ENCODE measurements around the gene PRKCA. TPM values are rescaled to one million over a fixed set of nuclear protein-coding genes. Genes with fewer than 3 reads are reported as not detected.

Gene PRKCA
- total and polyA plus RNA-seq, 9 of the 15 experiments (the other 6 are each of a cell fraction or from before 2014, with no cell fraction given): 3.2 to 33.0 (median 17.8) TPM

GRCh38 chr17:66468241-66469087, 166.1 kb downstream of the PRKCA start (continued):
- no peak; the same call in 1 of the 2 replicates for TF ChIP-seq ADNP (tag; IDR thresholded peaks at IDR 0.05)
- TF ChIP-seq ZNF143 (CRISPR knock-in tag; IDR thresholded peaks at IDR 0.05): peak; percentile 59
- no peak for TF ChIP-seq SREBF2 (CRISPR knock-in tag; IDR thresholded peaks at IDR 0.05)
- TF ChIP-seq XRCC4 (IDR thresholded peaks at IDR 0.05; ENCODE audit: extremely low read depth, insufficient read depth, insufficient read length): no peak
- TF ChIP-seq CREB1 (IDR thresholded peaks at IDR 0.05): peak; percentile 43; the same call in 1 of the 2 replicates
- no peak; the same call in 1 of the 2 replicates for TF ChIP-seq CREB1 (CRISPR knock-in tag; IDR thresholded peaks at IDR 0.05)
- TF ChIP-seq NFE2L1 (tag; IDR thresholded peaks at IDR 0.05; ENCODE audit: borderline replicate concordance, low read depth): no peak
- TF ChIP-seq CHD1 (IDR thresholded peaks at IDR 0.05; ENCODE audit: low read length): no peak
- no peak for TF ChIP-seq STAT6 (CRISPR knock-in tag; IDR thresholded peaks at IDR 0.05)
- TF ChIP-seq STAT5A (IDR thresholded peaks at IDR 0.05; ENCODE audit: borderline replicate concordance, low read length): peak; percentile 74; the same call in 1 of the 2 replicates
- TF ChIP-seq, protein P1, sequence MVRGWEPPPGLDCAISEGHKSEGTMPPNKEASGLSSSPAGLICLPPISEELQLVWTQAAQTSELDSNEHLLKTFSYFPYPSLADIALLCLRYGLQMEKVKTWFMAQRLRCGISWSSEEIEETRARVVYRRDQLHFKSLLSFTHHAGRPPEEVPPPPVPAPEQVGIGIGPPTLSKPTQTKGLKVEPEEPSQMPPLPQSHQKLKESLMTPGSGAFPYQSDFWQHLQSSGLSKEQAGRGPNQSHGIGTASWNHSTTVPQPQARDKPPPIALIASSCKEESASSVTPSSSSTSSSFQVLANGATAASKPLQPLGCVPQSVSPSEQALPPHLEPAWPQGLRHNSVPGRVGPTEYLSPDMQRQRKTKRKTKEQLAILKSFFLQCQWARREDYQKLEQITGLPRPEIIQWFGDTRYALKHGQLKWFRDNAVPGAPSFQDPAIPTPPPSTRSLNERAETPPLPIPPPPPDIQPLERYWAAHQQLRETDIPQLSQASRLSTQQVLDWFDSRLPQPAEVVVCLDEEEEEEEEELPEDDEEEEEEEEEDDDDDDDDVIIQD (CRISPR knock-in tag; IDR thresholded peaks at IDR 0.05): no peak
- TF ChIP-seq, protein P2, sequence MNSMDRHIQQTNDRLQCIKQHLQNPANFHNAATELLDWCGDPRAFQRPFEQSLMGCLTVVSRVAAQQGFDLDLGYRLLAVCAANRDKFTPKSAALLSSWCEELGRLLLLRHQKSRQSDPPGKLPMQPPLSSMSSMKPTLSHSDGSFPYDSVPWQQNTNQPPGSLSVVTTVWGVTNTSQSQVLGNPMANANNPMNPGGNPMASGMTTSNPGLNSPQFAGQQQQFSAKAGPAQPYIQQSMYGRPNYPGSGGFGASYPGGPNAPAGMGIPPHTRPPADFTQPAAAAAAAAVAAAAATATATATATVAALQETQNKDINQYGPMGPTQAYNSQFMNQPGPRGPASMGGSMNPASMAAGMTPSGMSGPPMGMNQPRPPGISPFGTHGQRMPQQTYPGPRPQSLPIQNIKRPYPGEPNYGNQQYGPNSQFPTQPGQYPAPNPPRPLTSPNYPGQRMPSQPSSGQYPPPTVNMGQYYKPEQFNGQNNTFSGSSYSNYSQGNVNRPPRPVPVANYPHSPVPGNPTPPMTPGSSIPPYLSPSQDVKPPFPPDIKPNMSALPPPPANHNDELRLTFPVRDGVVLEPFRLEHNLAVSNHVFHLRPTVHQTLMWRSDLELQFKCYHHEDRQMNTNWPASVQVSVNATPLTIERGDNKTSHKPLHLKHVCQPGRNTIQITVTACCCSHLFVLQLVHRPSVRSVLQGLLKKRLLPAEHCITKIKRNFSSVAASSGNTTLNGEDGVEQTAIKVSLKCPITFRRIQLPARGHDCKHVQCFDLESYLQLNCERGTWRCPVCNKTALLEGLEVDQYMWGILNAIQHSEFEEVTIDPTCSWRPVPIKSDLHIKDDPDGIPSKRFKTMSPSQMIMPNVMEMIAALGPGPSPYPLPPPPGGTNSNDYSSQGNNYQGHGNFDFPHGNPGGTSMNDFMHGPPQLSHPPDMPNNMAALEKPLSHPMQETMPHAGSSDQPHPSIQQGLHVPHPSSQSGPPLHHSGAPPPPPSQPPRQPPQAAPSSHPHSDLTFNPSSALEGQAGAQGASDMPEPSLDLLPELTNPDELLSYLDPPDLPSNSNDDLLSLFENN (IDR thresholded peaks at IDR 0.05; ENCODE audit: low read depth in 2 of 2, low read length in 2 of 2): peak in 1 of 2 experiments; percentile 80; a peak in 1 of 4 replicates
- TF ChIP-seq ZNF707 (CRISPR knock-in tag; conservative IDR thresholded peaks at IDR 0.05): no peak
- TF ChIP-seq, protein P3, sequence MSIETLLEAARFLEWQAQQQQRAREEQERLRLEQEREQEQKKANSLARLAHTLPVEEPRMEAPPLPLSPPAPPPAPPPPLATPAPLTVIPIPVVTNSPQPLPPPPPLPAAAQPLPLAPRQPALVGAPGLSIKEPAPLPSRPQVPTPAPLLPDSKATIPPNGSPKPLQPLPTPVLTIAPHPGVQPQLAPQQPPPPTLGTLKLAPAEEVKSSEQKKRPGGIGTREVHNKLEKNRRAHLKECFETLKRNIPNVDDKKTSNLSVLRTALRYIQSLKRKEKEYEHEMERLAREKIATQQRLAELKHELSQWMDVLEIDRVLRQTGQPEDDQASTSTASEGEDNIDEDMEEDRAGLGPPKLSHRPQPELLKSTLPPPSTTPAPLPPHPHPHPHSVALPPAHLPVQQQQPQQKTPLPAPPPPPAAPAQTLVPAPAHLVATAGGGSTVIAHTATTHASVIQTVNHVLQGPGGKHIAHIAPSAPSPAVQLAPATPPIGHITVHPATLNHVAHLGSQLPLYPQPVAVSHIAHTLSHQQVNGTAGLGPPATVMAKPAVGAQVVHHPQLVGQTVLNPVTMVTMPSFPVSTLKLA (conservative IDR thresholded peaks at IDR 0.05): peak; percentile 64 to 74
- TF ChIP-seq POLR2AphosphoS2 (IDR thresholded peaks at IDR 0.05; ENCODE audit: low read length): no peak
- peak; percentile 70 for TF ChIP-seq ZNF766 (CRISPR knock-in tag; conservative IDR thresholded peaks at IDR 0.05)
- no peak for TF ChIP-seq ZNF3 (CRISPR knock-in tag; IDR thresholded peaks at IDR 0.05)
- no peak for TF ChIP-seq U2AF2 (optimal IDR thresholded peaks at IDR 0.05; ENCODE audit: low read depth, low read length)

Measured in K562 (cell line).